Measurements from ENCODE around the gene RAP1GAP.

DNA sequence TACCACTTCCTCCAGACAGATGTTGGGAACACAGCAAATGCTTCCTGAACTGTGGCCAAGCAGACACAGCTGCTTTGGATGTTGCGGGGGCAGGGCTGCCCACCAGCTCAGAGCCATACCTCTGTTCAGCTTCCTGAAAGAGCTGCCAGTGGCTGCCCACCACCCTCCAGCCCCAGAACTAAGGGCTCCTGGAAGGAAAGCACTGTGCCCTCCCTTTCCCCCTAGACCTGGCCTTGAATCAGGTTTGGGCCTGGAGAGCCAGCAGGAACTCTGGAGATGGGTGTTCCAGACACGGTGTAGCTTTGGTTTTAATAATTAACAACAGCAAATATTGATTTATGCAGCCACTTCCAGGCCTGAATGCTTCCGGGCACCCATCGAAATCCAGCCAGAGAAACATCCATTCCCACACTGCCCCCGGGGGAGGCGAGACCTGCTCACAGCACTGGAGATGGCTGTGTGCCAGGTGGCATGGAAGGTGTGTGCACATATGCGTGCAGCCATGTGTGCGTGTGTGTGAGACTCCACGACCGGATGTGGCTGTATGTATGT, 45.7 kb downstream of the RAP1GAP start:
- TF ChIP-seq CTCF (IDR thresholded peaks at IDR 0.05) (no peak), POLR2A (IDR thresholded peaks at IDR 0.05) (no peak)
